ENCODE measurements around the gene TPBGL. TPM values are rescaled to one million over a fixed set of nuclear protein-coding genes. Genes with fewer than 3 reads are reported as not detected.

Gene TPBGL
- total RNA-seq, 1 donor from 2014 or later = 0.07 TPM

DNA sequence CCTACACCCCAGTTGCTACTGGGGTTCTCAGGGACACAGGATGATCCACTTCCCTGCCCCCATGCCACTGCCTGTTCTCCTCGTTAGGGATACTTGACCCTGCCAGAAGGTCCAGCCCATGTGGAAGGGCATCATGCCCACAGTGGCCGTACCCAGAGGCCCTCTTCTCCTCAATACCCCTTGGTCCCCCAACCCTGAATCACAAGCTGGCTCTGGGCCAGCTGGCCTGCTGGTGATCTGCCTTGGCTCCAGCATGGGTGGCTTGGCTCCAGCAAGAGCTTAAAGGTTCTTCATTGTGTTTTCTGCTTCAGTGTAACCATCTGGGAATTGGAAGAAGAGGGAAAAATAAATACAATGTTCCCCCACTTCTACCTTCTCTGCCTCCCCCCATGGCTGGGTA, 11.1 kb upstream of the TPBGL start:
- TF ChIP-seq, protein P1, sequence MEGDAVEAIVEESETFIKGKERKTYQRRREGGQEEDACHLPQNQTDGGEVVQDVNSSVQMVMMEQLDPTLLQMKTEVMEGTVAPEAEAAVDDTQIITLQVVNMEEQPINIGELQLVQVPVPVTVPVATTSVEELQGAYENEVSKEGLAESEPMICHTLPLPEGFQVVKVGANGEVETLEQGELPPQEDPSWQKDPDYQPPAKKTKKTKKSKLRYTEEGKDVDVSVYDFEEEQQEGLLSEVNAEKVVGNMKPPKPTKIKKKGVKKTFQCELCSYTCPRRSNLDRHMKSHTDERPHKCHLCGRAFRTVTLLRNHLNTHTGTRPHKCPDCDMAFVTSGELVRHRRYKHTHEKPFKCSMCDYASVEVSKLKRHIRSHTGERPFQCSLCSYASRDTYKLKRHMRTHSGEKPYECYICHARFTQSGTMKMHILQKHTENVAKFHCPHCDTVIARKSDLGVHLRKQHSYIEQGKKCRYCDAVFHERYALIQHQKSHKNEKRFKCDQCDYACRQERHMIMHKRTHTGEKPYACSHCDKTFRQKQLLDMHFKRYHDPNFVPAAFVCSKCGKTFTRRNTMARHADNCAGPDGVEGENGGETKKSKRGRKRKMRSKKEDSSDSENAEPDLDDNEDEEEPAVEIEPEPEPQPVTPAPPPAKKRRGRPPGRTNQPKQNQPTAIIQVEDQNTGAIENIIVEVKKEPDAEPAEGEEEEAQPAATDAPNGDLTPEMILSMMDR (IDR thresholded peaks at IDR 0.05; ENCODE audit: unreplicated experiment) = no peak

DNA sequence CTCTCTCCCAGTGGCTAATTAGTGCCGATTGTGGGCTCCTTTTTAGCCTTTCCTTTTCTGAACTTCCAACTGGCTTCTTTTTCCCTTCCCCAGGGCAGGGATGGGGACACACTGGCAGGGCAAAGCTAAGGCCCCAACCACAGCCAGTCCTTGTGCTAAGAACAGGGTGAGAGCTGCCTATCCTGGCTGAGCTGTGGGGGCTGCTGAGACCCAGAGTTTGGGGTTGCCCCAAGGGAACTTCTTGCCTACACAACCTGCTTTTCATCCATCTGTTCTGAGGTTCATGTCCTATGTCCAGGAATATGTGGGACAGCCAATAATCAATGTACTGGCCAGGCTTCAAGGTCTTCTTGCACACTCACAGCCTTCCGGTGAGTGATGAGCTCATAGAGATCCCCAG, 10.0 kb upstream of the TPBGL start:
- Mint-ChIP-seq H3K36me3 (no peaks in the 10 kb centered on the region), H3K4me1 (no peaks in the 10 kb centered on the region), H3K27ac (no peak overlapping the region), H3K9me3 (no peaks in the 10 kb centered on the region), H3K27me3 (ENCODE audit: low read depth) (peaks cover 40% of the 10 kb centered on the region), H3K4me3 (no peak overlapping the region)
- DNase-seq (ENCODE audit: low spot score in 2 of 2, unreplicated experiment in 2 of 2) = no peak
- TF ChIP-seq, protein P1 (IDR thresholded peaks at IDR 0.05; ENCODE audit: unreplicated experiment) = no peak

More for the DNA sequence above, 11.1 kb upstream of the TPBGL start:
- H3K36me3 Mint-ChIP-seq = no peaks in the 10 kb centered on the region
- peaks cover 44% of the 10 kb centered on the region for H3K27me3 Mint-ChIP-seq (ENCODE audit: low read depth)
- H3K9me3 Mint-ChIP-seq = no peaks in the 10 kb centered on the region
- H3K4me3 Mint-ChIP-seq = no peak overlapping the region
- DNase-seq (ENCODE audit: low spot score in 2 of 2, unreplicated experiment in 2 of 2) = no peak
- no peaks in the 10 kb centered on the region for H3K4me1 Mint-ChIP-seq
- no peak overlapping the region for H3K27ac Mint-ChIP-seq

DNA sequence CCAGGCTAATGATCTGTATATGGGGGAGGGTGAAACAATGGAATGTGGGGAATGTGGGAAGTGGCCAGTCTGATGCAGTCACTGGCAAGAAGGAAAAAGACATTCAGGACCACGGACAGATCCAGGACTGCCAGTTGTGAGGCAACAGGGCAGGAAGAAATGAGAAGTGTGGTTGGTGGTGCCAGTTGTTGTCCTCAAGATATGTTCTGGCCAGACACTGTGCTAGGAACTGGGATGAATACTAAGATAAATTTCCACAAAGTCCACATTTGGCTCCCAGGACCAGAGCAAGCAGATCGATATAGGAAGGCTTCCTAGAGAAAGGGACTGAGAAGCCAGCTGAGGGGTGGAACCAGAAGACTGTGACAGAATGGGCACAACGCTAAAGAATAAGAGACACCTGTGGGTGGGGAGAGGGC, 6.8 kb upstream of the TPBGL start:
- TF ChIP-seq, protein P1 (IDR thresholded peaks at IDR 0.05; ENCODE audit: unreplicated experiment) = no peak
- Mint-ChIP-seq H3K27me3 (ENCODE audit: low read depth) (peaks cover 63% of the 10 kb centered on the region), H3K4me3 (no peak overlapping the region), H3K9me3 (no peaks in the 10 kb centered on the region), H3K36me3 (no peaks in the 10 kb centered on the region), H3K27ac (no peak overlapping the region), H3K4me1 (no peaks in the 10 kb centered on the region)
- DNase-seq (ENCODE audit: low spot score in 2 of 2, unreplicated experiment in 2 of 2) = peak in 1 of 2 experiments; percentile 61

DNA sequence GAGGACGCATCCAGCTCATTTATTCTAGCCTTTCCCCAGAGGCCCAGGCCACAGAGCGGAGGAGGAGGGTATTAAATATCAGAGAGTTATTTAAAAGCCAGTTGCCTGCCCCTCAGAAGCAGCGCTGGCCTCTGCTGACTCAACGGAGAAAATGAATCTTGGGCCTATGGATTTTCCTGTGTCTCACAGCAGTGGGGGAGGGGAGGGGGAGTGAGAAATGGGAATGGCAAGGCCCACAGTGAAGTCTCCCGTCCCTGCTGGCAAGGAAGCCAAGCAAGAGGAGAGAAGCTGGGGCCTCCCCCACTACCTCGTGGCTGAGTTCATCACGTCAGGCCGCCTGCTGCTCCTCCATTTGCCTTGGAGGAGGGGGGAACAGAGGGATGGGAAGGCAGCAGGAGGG, 4.5 kb upstream of the TPBGL start:
- H3K4me1 Mint-ChIP-seq = peaks cover 2% of the 10 kb centered on the region
- H3K36me3 Mint-ChIP-seq = no peaks in the 10 kb centered on the region
- H3K27me3 Mint-ChIP-seq (ENCODE audit: low read depth) = peaks cover 65% of the 10 kb centered on the region
- no peak overlapping the region for H3K4me3 Mint-ChIP-seq
- no peak for DNase-seq (ENCODE audit: low spot score in 2 of 2, unreplicated experiment in 2 of 2)
- no peaks in the 10 kb centered on the region for H3K9me3 Mint-ChIP-seq
- TF ChIP-seq, protein P1 (IDR thresholded peaks at IDR 0.05; ENCODE audit: unreplicated experiment) = no peak
- no peak overlapping the region for H3K27ac Mint-ChIP-seq

DNA sequence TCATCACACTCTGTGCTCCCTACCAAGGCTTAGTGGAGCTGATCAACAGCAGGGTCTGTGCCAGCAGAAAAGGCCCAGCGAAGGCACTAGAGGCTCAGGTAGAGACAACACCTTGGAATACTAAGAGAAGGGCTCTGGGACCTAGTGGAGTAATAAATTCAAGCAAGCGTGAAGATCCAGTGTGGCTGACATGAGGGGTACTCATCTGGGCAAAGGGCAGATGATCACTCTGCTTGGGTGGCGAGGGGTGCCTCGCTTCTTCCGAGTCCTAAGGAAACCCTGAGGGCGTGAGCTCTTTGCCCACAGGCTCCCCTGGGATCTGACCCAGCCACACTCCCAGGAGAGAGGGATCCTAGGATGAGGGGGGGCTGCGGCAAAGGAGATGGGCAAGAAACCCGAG, 3.5 kb upstream of the TPBGL start:
- TF ChIP-seq, protein P1 (IDR thresholded peaks at IDR 0.05; ENCODE audit: unreplicated experiment) = no peak
- Mint-ChIP-seq H3K4me3 (no peak overlapping the region), H3K27me3 (ENCODE audit: low read depth) (peaks cover 63% of the 10 kb centered on the region), H3K36me3 (no peaks in the 10 kb centered on the region), H3K4me1 (peaks cover 2% of the 10 kb centered on the region), H3K9me3 (no peaks in the 10 kb centered on the region), H3K27ac (no peak overlapping the region)
- no peak for DNase-seq (ENCODE audit: low spot score in 2 of 2, unreplicated experiment in 2 of 2)

Measured in mesothelial cell of epicardium (in vitro differentiated cells).